Psoas muscle (tissue), 8 donors: Measurements from ENCODE around the gene PTP4A1. TPM values are rescaled to one million over a fixed set of nuclear protein-coding genes. Genes with fewer than 3 reads are reported as not detected.

Experiments
- ATAC-seq, 4 donors: fragments of 200-7000 bp; cut with Tn5 transposase; one replicate each; pipeline ENCODE4 v1.9.1; 2020; ENCODE audit warnings: moderate library complexity in 3 of 4, mild to moderate bottlenecking in 2 of 4
- DNase-seq, 2 donors: peaks; one replicate each; pipeline ENCODE4 v3.0.0-alpha.2; 2020
- H3K27ac ChIP-seq: fragments of 200-600 bp; one replicate; pipeline ENCODE4 v1.8.0; 2022
- H3K27me3 ChIP-seq, 3 donors: fragments of 200-600 bp in 1 of 3; one replicate each; pipeline versions ENCODE4 v1.6.1 to v1.8.0; 2013 to 2022; ENCODE audit warnings: low read length in 2 of 3, mild to moderate bottlenecking in 2 of 3, moderate library complexity in 1 of 3; ENCODE audit not compliant: insufficient read depth in 3 of 3
- H3K36me3 ChIP-seq, 2 donors: fragments of 200-600 bp in 1 of 2; one replicate each; pipeline versions ENCODE4 v1.6.1 to v1.8.0; 2013 to 2022; ENCODE audit warnings: low read depth in 1 of 2, mild to moderate bottlenecking in 1 of 2, moderate library complexity in 1 of 2; ENCODE audit not compliant: insufficient read depth in 1 of 2
- H3K4me1 ChIP-seq: fragments of 200-600 bp; one replicate; pipeline ENCODE4 v1.8.0; 2022
- H3K4me3 ChIP-seq: fragments of 200-600 bp; one replicate; pipeline ENCODE4 v1.8.0; 2022; ENCODE audit warnings: mild to moderate bottlenecking
- H3K9me3 ChIP-seq: fragments of 200-600 bp; one replicate; pipeline ENCODE4 v1.8.0; 2022
- CTCF ChIP-seq: fragments of 200-600 bp; IDR thresholded peaks from one replicate; pipeline ENCODE4 v1.8.0; 2022; ENCODE audit warnings: antibody characterized with exemption
- WGBS, 3 donors: extraction: QIAGEN DNeasy Blood & Tissue Kit; methylation state at CpG; one replicate each; pipeline versions ENCODE4 v1.1.6 to v1.1.7; 2013; 5-methylcytosine and 5-hydroxymethylcytosine counted together
- intact Hi-C, 2 donors: fragments of 100-400 bp; cut with DNase I; formaldehyde crosslinking; loops; one replicate each; pipeline versions ENCODE4 v1.11.0 to v1.14.2; 2022
- polyA plus RNA-seq, 3 donors: library from polyadenylated mRNA; stranded (reverse); fragments of 200-250 nt; gene quantifications; one replicate each; pipeline ENCODE4 v1.2.3, GENCODE V29; 2013
- total RNA-seq, 4 donors: library from RNA; stranded (reverse); fragmentation: NEBNext Ultra II Directional in 2 of 4; extraction: Animal tissue kit (Norgen Biotek cat#: 25700) in 2 of 4; gene quantifications; one replicate each; pipeline versions ENCODE4 v1.2.1 to v1.2.4, GENCODE V29; 2021 to 2023
- donor health status: healthy with polysubstance abuse.
- donor health status: DM: no; HTN: no; CAD: no; lungs with moderate emphysema.
- donor health status: Bipolar disorder and iron deficiency.
- donor health status: healthy.
- donor health status: DM: yes; HTN: yes; CAD: no.
- donor health status: DM: no; HTN: no; CAD: no.
- donor health status: DM: no; HTN: no; CAD: no.
- donor health status: DM: yes; HTN: yes; CAD: no.

PTP4A1 gene
- total and polyA plus RNA-seq, 7 donors, result 113 to 202 (median 159) TPM

- H3K4me3 ChIP-seq, result no peak overlapping the region
- H3K27me3 ChIP-seq, result no peaks in the 10 kb centered on the region
- ATAC-seq, result no peak
- peak overlapping the region; percentile 67 for H3K27ac ChIP-seq
- WGBS, 3 donors, result 55 to 63% (median 62%) methylated on average over 4 of the region's 4 CpGs
- H3K36me3 ChIP-seq, result no peaks in the 10 kb centered on the region
- H3K9me3 ChIP-seq, result no peaks in the 10 kb centered on the region
- TF ChIP-seq CTCF, result no peak
- intact Hi-C loops, result no loop called here
- DNase-seq, result no peak
- H3K4me1 ChIP-seq, result peaks cover 23% of the 10 kb centered on the region
Measured at GRCh38 chr6:63565727-63566596, 6.3 kb upstream of the PTP4A1 start.

GRCh38 chr6:63567966-63568365 lies 4.3 kb upstream of the PTP4A1 start:
- no peak for DNase-seq
- no peaks in the 10 kb centered on the region for H3K36me3 ChIP-seq
- H3K27ac ChIP-seq, result no peak overlapping the region
- 94 to 100% (median 94%) methylated on average over 1 of the region's 1 CpG for WGBS, 3 donors
- H3K9me3 ChIP-seq, result no peaks in the 10 kb centered on the region
- intact Hi-C loops, result no loop called here
- ATAC-seq, result no peak
- H3K4me1 ChIP-seq, result peaks cover 21% of the 10 kb centered on the region
- H3K27me3 ChIP-seq, result no peaks in the 10 kb centered on the region
- H3K4me3 ChIP-seq, result no peak overlapping the region
- no peak for TF ChIP-seq CTCF

- Histone ChIP-seq H3K4me1 (peaks cover 11% of the 10 kb centered on the region), H3K36me3 (peaks cover 0 to 4% of the 10 kb centered on the region in 2 donors), H3K4me3 (peak overlapping the region; percentile 95), H3K27me3 (no peaks in the 10 kb centered on the region), H3K9me3 (no peaks in the 10 kb centered on the region), H3K27ac (peak overlapping the region; percentile 99)
- intact Hi-C loops, result loop anchor here (5.0 to 10.0 kb wide), 5 partner anchors 66 to 219 kb away; partner anchors contain the start of gene PHF3 (in 1 of the 2)
- DNase-seq (peak; percentile 58 to 81), ATAC-seq (peak; percentile 37 to 64 (median 62))
- WGBS, 3 donors, result 14 to 20% (median 17%) methylated on average over 20 of the region's 20 CpGs
- no peak for TF ChIP-seq CTCF
Measured at GRCh38 chr6:63571361-63572043, 778 bp upstream of the PTP4A1 start.

DNA sequence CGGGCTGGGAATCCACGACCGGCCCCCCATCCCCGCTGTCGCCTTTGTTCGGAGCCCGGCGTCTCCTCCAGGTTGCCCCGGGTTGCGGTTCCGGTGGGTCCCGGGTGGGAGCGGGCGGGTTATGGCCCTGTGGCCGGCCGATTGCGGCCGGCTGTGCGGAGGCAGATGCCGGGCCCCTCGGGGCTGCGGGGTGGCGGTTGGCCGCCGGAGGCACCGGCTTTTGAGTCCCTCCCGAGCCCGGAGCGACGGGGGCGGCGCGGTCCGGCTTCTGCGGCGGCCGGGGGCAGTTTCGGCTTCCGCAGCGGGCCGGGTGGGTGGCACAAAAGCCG lies 431 bp downstream of the PTP4A1 start:
- H3K9me3 ChIP-seq, result no peaks in the 10 kb centered on the region
- H3K27me3 ChIP-seq, result no peaks in the 10 kb centered on the region
- intact Hi-C loops, result loop anchor here (5.0 to 10.0 kb wide), 5 partner anchors 65 to 220 kb away; partner anchors contain the start of gene PHF3 (in 1 of the 2)
- peaks cover 23% of the 10 kb centered on the region for H3K4me1 ChIP-seq
- H3K4me3 ChIP-seq, result peak overlapping the region; percentile 95
- DNase-seq (no peak), ATAC-seq (peak; percentile 11 to 28 (median 14))
- 0% methylated on average over 35 to 42 of the region's 42 CpGs for WGBS, 3 donors
- no peak for TF ChIP-seq CTCF
- peaks cover 2 to 16% of the 10 kb centered on the region in 2 donors for H3K36me3 ChIP-seq
- peak overlapping the region; percentile 99 for H3K27ac ChIP-seq
